Astrocyte (in vitro differentiated cells and primary cell): ENCODE measurements around the gene PTPRN2. TPM values are rescaled to one million over a fixed set of nuclear protein-coding genes. Genes with fewer than 3 reads are reported as not detected.

Experiments used
- DNase-seq: peaks from one replicate; pipeline ENCODE4 v3.0.0-alpha.2; 2010; ENCODE audit warnings: low read depth
- FAIRE-seq: peaks from 2 replicates; lab custom pipeline; 2011; peaks lifted over from hg19 to GRCh38; lab: Jason Lieb, UNC
- H2AFZ ChIP-seq: 2 replicates; pipeline ENCODE4 v1.6.0; 2012; ENCODE audit warnings: low read depth, low read length, inconsistent platforms
- H3K27ac ChIP-seq: 2 replicates; pipeline ENCODE4 v1.5.1; 2011; ENCODE audit warnings: low read depth, low read length, inconsistent platforms
- H3K27me3 ChIP-seq: 2 replicates; pipeline ENCODE4 v1.6.0; 2011; ENCODE audit warnings: low read length, inconsistent platforms; ENCODE audit not compliant: insufficient read depth
- H3K36me3 ChIP-seq: 2 replicates; pipeline ENCODE4 v1.5.1; 2011; ENCODE audit warnings: low read length, inconsistent platforms; ENCODE audit not compliant: insufficient read depth
- H3K4me1 ChIP-seq: 2 replicates; pipeline ENCODE4 v1.5.1; 2011; ENCODE audit warnings: low read length, inconsistent platforms; ENCODE audit not compliant: insufficient read depth
- H3K4me2 ChIP-seq: 2 replicates; pipeline ENCODE4 v1.6.0; 2012; ENCODE audit warnings: low read length, inconsistent platforms
- H3K4me3 ChIP-seq: 2 replicates; pipeline ENCODE4 v1.5.1; 2011; ENCODE audit warnings: low read depth, mild to moderate bottlenecking, low read length, inconsistent platforms; ENCODE audit not compliant: insufficient read depth
- H3K79me2 ChIP-seq: 2 replicates; pipeline ENCODE4 v1.6.0; 2012; ENCODE audit warnings: mild to moderate bottlenecking, low read length, inconsistent platforms; ENCODE audit not compliant: insufficient read depth
- H3K9ac ChIP-seq: 2 replicates; pipeline ENCODE4 v1.6.0; 2012; ENCODE audit warnings: mild to moderate bottlenecking, low read length, inconsistent platforms
- H3K9me3 ChIP-seq: 2 replicates; pipeline ENCODE4 v1.5.1; 2012; ENCODE audit warnings: low read depth, mild to moderate bottlenecking, low read length, inconsistent platforms; ENCODE audit not compliant: insufficient read depth
- H4K20me1 ChIP-seq: 2 replicates; pipeline ENCODE4 v1.6.0; 2012; ENCODE audit warnings: low read length, inconsistent platforms; ENCODE audit not compliant: insufficient read depth
- H3K27ac Mint-ChIP-seq: one replicate; pipeline ENCODE4 v1.8.0; 2021; ENCODE audit warnings: mild to moderate bottlenecking, mixed read lengths; ENCODE audit not compliant: unreplicated experiment
- H3K27me3 Mint-ChIP-seq: one replicate; pipeline ENCODE4 v1.8.0; 2021; ENCODE audit warnings: low read depth, mixed read lengths; ENCODE audit not compliant: unreplicated experiment
- H3K36me3 Mint-ChIP-seq: one replicate; pipeline ENCODE4 v1.8.0; 2021; ENCODE audit warnings: low read depth, mixed read lengths; ENCODE audit not compliant: unreplicated experiment
- H3K4me1 Mint-ChIP-seq: one replicate; pipeline ENCODE4 v1.8.0; 2021; ENCODE audit warnings: low read depth, mixed read lengths; ENCODE audit not compliant: unreplicated experiment
- H3K4me3 Mint-ChIP-seq: one replicate; pipeline ENCODE4 v1.8.0; 2021; ENCODE audit warnings: mild to moderate bottlenecking, moderate library complexity, mixed read lengths; ENCODE audit not compliant: unreplicated experiment
- H3K9me3 Mint-ChIP-seq: one replicate; pipeline ENCODE4 v1.8.0; 2021; ENCODE audit warnings: mild to moderate bottlenecking, mixed read lengths; ENCODE audit not compliant: unreplicated experiment
- CTCF ChIP-seq: IDR thresholded peaks from 2 replicates; pipeline ENCODE4 v1.5.1; 2011; ENCODE audit warnings: low read depth, mild to moderate bottlenecking, inconsistent platforms, low read length, moderate library complexity; ENCODE audit not compliant: insufficient read depth
- EZH2 ChIP-seq: IDR thresholded peaks from 2 replicates; pipeline ENCODE4 v1.6.1; 2012; ENCODE audit warnings: mild to moderate bottlenecking, low read length, inconsistent platforms; ENCODE audit not compliant: insufficient read depth
- total RNA-seq: library from RNA; stranded (reverse); gene quantifications from 2 replicates; pipeline ENCODE4 v1.2.1, GENCODE V29; 2021

Gene PTPRN2
- total RNA-seq, 1 donor from 2014 or later = 0.09 TPM

- no peak for TF ChIP-seq EZH2
- no peak for TF ChIP-seq CTCF
- Mint-ChIP-seq H3K4me3 (no peak overlapping the region), H3K4me1 (no peaks in the 10 kb centered on the region), H3K27me3 (no peaks in the 10 kb centered on the region), H3K36me3 (no peaks in the 10 kb centered on the region), H3K9me3 (peaks cover 28% of the 10 kb centered on the region), H3K27ac (no peak overlapping the region)
- no peak overlapping the region for H3K27ac ChIP-seq
- no peak overlapping the region for H2AFZ ChIP-seq
- H3K4me2 ChIP-seq = no peak overlapping the region
- no peak overlapping the region for H3K9ac ChIP-seq
- H4K20me1 ChIP-seq = no peaks in the 10 kb centered on the region
- H3K4me1 ChIP-seq = no peaks in the 10 kb centered on the region
- DNase-seq (no peak), FAIRE-seq (no peak)
- H3K27me3 ChIP-seq = no peaks in the 10 kb centered on the region
- H3K79me2 ChIP-seq = no peaks in the 10 kb centered on the region
- H3K4me3 ChIP-seq = no peak overlapping the region
- H3K36me3 ChIP-seq = no peaks in the 10 kb centered on the region
- H3K9me3 ChIP-seq = no peaks in the 10 kb centered on the region
Measured at GRCh38 chr7:157542068-157543021, 1045.3 kb downstream of the PTPRN2 start.

- Mint-ChIP-seq H3K27ac (no peak overlapping the region), H3K27me3 (no peaks in the 10 kb centered on the region), H3K9me3 (peaks cover 27% of the 10 kb centered on the region), H3K4me3 (no peak overlapping the region), H3K4me1 (no peaks in the 10 kb centered on the region), H3K36me3 (no peaks in the 10 kb centered on the region)
- no peak for DNase-seq
- H3K4me1 ChIP-seq = no peaks in the 10 kb centered on the region
- no peak overlapping the region for H3K4me3 ChIP-seq
- H3K9me3 ChIP-seq = no peaks in the 10 kb centered on the region
- H3K79me2 ChIP-seq = no peaks in the 10 kb centered on the region
- H3K27ac ChIP-seq = no peak overlapping the region
- no peak overlapping the region for H3K9ac ChIP-seq
- no peak overlapping the region for H2AFZ ChIP-seq
- H4K20me1 ChIP-seq = no peaks in the 10 kb centered on the region
- no peak for FAIRE-seq
- no peaks in the 10 kb centered on the region for H3K27me3 ChIP-seq
- TF ChIP-seq CTCF (no peak), EZH2 (no peak)
- no peak overlapping the region for H3K4me2 ChIP-seq
- no peaks in the 10 kb centered on the region for H3K36me3 ChIP-seq
Measured at GRCh38 chr7:157541295-157542067, 1046.1 kb downstream of the PTPRN2 start.
